Endodermal cell (in vitro differentiated cells): Measurements from ENCODE around the gene KDM7A. TPM values are rescaled to one million over a fixed set of nuclear protein-coding genes. Genes with fewer than 3 reads are reported as not detected.

Experiments
- DNase-seq: peaks from one replicate; pipeline ENCODE4 v3.0.0-alpha.2; 2017
- H3K27ac ChIP-seq: 2 replicates; pipeline ENCODE4 v1.5.1; 2013; ENCODE audit warnings: mild to moderate bottlenecking, low read depth, low read length, moderate library complexity
- H3K27me3 ChIP-seq: 2 replicates; pipeline ENCODE4 v1.6.1; 2013; ENCODE audit warnings: mild to moderate bottlenecking, low read length, moderate library complexity; ENCODE audit not compliant: insufficient read depth, control insufficient read depth, poor library complexity, severe bottlenecking
- H3K36me3 ChIP-seq: 2 replicates; pipeline ENCODE4 v1.7.0; 2013; ENCODE audit warnings: mild to moderate bottlenecking, low read length, moderate library complexity; ENCODE audit not compliant: control insufficient read depth, insufficient read depth
- H3K4me1 ChIP-seq: one replicate; pipeline ENCODE4 v1.7.0; 2013; ENCODE audit warnings: low read length; ENCODE audit not compliant: control insufficient read depth, insufficient read depth
- H3K4me3 ChIP-seq: 2 replicates; pipeline ENCODE4 v1.5.1; 2013; ENCODE audit warnings: mild to moderate bottlenecking, low read length, moderate library complexity
- H3K9ac ChIP-seq: 2 replicates; pipeline ENCODE4 v1.6.1; 2013; ENCODE audit warnings: mild to moderate bottlenecking, low read length, moderate library complexity; ENCODE audit not compliant: poor library complexity, severe bottlenecking; ENCODE audit errors: extremely low read depth
- H3K9me3 ChIP-seq: 2 replicates; pipeline ENCODE4 v1.6.1; 2013; ENCODE audit warnings: mild to moderate bottlenecking, low read length, moderate library complexity; ENCODE audit not compliant: control insufficient read depth
- H3K27ac Mint-ChIP-seq: 2 replicates; pipeline ENCODE4 v1.8.0; 2020; ENCODE audit warnings: mixed read lengths
- H3K27me3 Mint-ChIP-seq: 2 replicates; pipeline ENCODE4 v1.8.0; 2021; ENCODE audit warnings: mild to moderate bottlenecking, mixed read lengths; ENCODE audit not compliant: insufficient read depth
- H3K36me3 Mint-ChIP-seq: 2 replicates; pipeline ENCODE4 v1.8.0; 2020; ENCODE audit warnings: low read depth, mixed read lengths
- H3K4me1 Mint-ChIP-seq: 2 replicates; pipeline ENCODE4 v1.8.0; 2020; ENCODE audit warnings: mixed read lengths
- H3K4me3 Mint-ChIP-seq: 2 replicates; pipeline ENCODE4 v1.8.0; 2020; ENCODE audit warnings: mild to moderate bottlenecking, moderate library complexity, mixed read lengths
- H3K9me3 Mint-ChIP-seq: 2 replicates; pipeline ENCODE4 v1.8.0; 2020; ENCODE audit warnings: mild to moderate bottlenecking, mixed read lengths
- WGBS, 2 experiments: methylation state at CpG; one replicate each; pipeline versions ENCODE4 v1.1.5 to v1.1.7; 2013; ENCODE audit warnings: missing lambda C conversion rate in 2 of 2, mixed read lengths in 1 of 2; ENCODE audit not compliant: insufficient coverage in 1 of 2, insufficient read length in 1 of 2; 5-methylcytosine and 5-hydroxymethylcytosine counted together
- total RNA-seq, 2 donors: library from RNA; stranded (reverse); fragmentation: NEBNext Ultra II Directional in 1 of 2; extraction: Animal tissue kit (Norgen Biotek cat#: 25700) in 1 of 2; gene quantifications; 2 replicates in 1 of 2; 3 replicates in 1 of 2; pipeline ENCODE4 v1.2.1, GENCODE V29; 2021
- TF ChIP-seq, protein P1 (sequence below): fragments of 200-600 bp; sonication (generic); conservative IDR thresholded peaks from 2 replicates; pipeline ENCODE4 v1.5.0; 2021; ENCODE audit warnings: antibody characterized with exemption, mild to moderate bottlenecking

Gene KDM7A
- total RNA-seq, 2 donors from 2014 or later = 22.9 to 24.5 TPM

DNA sequence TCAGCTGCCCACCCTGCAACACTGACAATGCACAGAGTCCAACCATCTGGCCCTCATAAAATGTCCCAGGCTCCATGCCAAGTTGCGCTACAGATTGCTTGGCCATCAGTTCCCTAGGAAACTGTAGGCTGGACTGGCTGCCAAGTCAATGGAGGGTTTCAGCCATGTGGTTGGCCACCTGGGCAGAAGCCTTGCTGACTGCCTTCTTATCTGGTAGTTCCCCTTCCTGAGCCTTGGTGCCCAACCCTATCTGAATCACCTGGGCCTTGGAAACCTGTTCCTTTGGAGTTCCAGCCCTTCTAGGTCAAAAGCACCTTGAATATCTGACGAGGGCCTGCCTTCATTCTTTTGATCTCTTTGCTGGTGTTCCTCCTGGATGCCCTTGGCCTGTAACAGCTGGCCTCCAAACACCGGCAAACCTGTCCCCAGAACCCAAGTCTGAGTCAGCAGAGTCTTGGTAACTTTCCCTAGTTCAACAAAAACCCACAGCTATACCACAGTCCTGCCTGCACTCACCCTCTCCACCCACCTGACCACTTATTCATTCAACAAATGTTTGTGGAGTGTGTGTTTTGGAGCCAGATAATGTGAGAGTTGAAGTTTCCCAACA is 37.4 kb upstream of the KDM7A start:
- TF ChIP-seq, protein P1, sequence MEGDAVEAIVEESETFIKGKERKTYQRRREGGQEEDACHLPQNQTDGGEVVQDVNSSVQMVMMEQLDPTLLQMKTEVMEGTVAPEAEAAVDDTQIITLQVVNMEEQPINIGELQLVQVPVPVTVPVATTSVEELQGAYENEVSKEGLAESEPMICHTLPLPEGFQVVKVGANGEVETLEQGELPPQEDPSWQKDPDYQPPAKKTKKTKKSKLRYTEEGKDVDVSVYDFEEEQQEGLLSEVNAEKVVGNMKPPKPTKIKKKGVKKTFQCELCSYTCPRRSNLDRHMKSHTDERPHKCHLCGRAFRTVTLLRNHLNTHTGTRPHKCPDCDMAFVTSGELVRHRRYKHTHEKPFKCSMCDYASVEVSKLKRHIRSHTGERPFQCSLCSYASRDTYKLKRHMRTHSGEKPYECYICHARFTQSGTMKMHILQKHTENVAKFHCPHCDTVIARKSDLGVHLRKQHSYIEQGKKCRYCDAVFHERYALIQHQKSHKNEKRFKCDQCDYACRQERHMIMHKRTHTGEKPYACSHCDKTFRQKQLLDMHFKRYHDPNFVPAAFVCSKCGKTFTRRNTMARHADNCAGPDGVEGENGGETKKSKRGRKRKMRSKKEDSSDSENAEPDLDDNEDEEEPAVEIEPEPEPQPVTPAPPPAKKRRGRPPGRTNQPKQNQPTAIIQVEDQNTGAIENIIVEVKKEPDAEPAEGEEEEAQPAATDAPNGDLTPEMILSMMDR = no peak
- H3K9me3 ChIP-seq = no peaks in the 10 kb centered on the region
- Mint-ChIP-seq H3K27me3 (peaks cover 4% of the 10 kb centered on the region), H3K9me3 (peaks cover 13% of the 10 kb centered on the region), H3K4me3 (no peak overlapping the region), H3K27ac (no peak overlapping the region), H3K4me1 (no peaks in the 10 kb centered on the region), H3K36me3 (no peaks in the 10 kb centered on the region)
- no peak overlapping the region for H3K9ac ChIP-seq
- no peaks in the 10 kb centered on the region for H3K36me3 ChIP-seq
- H3K4me3 ChIP-seq = no peak overlapping the region
- no peaks in the 10 kb centered on the region for H3K4me1 ChIP-seq
- no peak overlapping the region for H3K27ac ChIP-seq
- no peak for DNase-seq
- H3K27me3 ChIP-seq = no peaks in the 10 kb centered on the region
- WGBS, 2 experiments = 94 to 100% methylated on average over 2 to 3 of the region's 3 CpGs

DNA sequence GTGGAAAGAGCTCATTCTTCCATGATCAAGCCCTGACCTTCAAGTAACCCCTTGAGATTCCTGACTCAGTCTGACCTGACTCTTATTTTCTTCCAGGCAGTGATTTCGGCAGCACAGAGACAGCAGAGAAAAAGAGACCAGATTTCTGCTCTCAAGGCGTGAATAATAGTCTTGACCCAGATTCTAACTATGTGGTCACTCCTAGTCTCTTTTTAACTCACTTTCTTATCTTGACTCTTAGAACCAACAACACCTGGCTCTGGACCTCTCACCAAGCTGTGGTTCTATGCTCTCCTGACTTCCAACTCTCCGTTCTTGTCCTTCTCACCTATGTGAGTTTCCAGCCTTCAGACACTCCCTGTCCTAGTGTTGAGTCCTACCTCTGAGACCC is 36.9 kb upstream of the KDM7A start:
- Mint-ChIP-seq H3K27me3 (peaks cover 4% of the 10 kb centered on the region), H3K36me3 (no peaks in the 10 kb centered on the region), H3K4me3 (no peak overlapping the region), H3K4me1 (no peaks in the 10 kb centered on the region), H3K27ac (no peak overlapping the region), H3K9me3 (peaks cover 13% of the 10 kb centered on the region)
- H3K27ac ChIP-seq = no peak overlapping the region
- no peak for DNase-seq
- no peak overlapping the region for H3K4me3 ChIP-seq
- no peaks in the 10 kb centered on the region for H3K36me3 ChIP-seq
- 95 to 100% methylated on average over 3 of the region's 3 CpGs for WGBS, 2 experiments
- no peaks in the 10 kb centered on the region for H3K27me3 ChIP-seq
- no peaks in the 10 kb centered on the region for H3K4me1 ChIP-seq
- TF ChIP-seq, protein P1 = no peak
- H3K9me3 ChIP-seq = no peaks in the 10 kb centered on the region
- H3K9ac ChIP-seq = no peak overlapping the region

DNA sequence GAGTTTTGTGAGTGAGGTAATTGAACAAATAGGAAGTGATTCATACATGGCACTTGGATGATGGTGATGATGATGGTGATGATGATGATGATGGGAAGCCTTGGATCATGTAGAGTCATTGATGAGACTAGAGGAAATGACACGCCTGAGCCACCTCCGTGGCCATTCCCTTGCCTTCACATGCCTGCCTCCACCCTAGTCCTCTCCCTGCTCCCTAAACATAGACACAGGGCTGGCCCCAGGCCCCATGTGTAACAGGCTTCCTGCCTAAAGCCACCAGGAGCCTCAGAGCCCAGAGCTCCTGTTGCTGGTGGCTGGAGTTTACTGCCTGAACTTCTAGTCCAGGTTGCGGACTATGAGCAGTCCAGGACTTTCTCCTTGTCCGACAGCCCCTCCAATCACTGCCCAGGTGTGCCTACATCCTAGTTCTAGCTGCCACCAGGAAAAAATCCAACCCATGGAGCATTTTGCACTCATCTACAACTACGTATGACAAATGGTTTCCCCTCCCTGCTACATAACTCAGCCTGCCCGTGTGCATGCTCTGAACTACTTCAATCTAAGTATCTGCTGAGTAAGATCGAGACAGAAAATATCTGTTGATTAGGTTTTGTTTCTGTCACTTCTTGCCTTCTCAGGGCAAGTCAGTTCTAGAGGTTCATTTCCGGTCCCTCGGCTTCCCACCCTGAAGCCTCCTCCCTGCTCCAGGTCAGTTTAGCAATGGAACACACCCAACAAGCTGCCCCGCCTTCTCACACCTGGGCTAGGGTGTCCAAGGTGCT is 35.5 kb upstream of the KDM7A start:
- H3K4me3 Mint-ChIP-seq = no peak overlapping the region

More for the DNA sequence above, 35.5 kb upstream of the KDM7A start:
- no peaks in the 10 kb centered on the region for H3K4me1 Mint-ChIP-seq
- no peaks in the 10 kb centered on the region for H3K9me3 ChIP-seq
- H3K36me3 ChIP-seq = no peaks in the 10 kb centered on the region
- 92 to 93% methylated on average over 7 to 10 of the region's 10 CpGs for WGBS, 2 experiments
- H3K4me1 ChIP-seq = no peaks in the 10 kb centered on the region
- peaks cover 6% of the 10 kb centered on the region for H3K9me3 Mint-ChIP-seq
- no peaks in the 10 kb centered on the region for H3K27me3 ChIP-seq
- no peaks in the 10 kb centered on the region for H3K36me3 Mint-ChIP-seq
- peaks cover 5% of the 10 kb centered on the region for H3K27me3 Mint-ChIP-seq
- H3K9ac ChIP-seq = no peak overlapping the region
- H3K27ac ChIP-seq = no peak overlapping the region
- no peak overlapping the region for H3K27ac Mint-ChIP-seq
- TF ChIP-seq, protein P1 = no peak
- DNase-seq = no peak
- no peak overlapping the region for H3K4me3 ChIP-seq
